Panc1 (cell line): Measurements from ENCODE around the gene FAM107B.

Source experiments
- POLR2AphosphoS5 ChIP-seq: IDR thresholded peaks from 2 replicates; pipeline ENCODE4 v1.6.1; 2012; ENCODE audit warnings: mild to moderate bottlenecking, low read depth, low read length, moderate library complexity
- SIN3A ChIP-seq: IDR thresholded peaks from 2 replicates; pipeline ENCODE4 v1.6.1; 2012; ENCODE audit warnings: low read depth, mild to moderate bottlenecking, low read length, moderate library complexity, borderline replicate concordance; ENCODE audit not compliant: insufficient read depth
- TCF7L2 ChIP-seq: IDR thresholded peaks from 2 replicates; pipeline ENCODE4 v1.6.1; 2011; ENCODE audit warnings: mild to moderate bottlenecking, low read depth, low read length, inconsistent platforms
- TF ChIP-seq, protein P1 (sequence below): fragments of 450-650 bp; IDR thresholded peaks from 2 replicates; pipeline ENCODE4 v1.5.1; 2017; ENCODE audit warnings: mild to moderate bottlenecking
- TF ChIP-seq, protein P2 (sequence below), 2 experiments: IDR thresholded peaks; 2 replicates each; pipeline ENCODE4 v1.6.1; 2011 to 2012; ENCODE audit warnings: low read depth in 2 of 2, control low read depth in 1 of 2, low read length in 1 of 2, mild to moderate bottlenecking in 1 of 2, moderate library complexity in 1 of 2; ENCODE audit not compliant: insufficient read depth in 1 of 2

DNA sequence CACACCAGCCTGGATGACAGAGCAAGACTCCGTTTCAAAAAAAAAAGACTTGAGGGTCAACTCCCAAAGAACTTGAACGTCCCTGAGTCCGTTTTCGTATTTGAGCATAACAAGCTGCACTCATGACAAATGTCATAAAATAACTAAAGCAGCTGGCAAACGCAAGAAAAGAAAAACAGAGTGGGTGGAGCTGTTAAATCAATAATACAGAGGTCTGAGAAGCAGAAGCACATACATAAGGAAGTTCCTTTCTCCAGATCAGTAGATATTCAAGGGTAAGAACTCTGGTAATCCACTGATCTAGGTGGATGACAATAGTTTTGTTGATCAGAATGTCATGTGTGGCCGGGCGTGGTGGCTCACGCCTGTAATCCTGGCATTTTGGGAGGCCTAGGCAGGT lies 150.1 kb downstream of the FAM107B start:
- TF ChIP-seq, protein P1, sequence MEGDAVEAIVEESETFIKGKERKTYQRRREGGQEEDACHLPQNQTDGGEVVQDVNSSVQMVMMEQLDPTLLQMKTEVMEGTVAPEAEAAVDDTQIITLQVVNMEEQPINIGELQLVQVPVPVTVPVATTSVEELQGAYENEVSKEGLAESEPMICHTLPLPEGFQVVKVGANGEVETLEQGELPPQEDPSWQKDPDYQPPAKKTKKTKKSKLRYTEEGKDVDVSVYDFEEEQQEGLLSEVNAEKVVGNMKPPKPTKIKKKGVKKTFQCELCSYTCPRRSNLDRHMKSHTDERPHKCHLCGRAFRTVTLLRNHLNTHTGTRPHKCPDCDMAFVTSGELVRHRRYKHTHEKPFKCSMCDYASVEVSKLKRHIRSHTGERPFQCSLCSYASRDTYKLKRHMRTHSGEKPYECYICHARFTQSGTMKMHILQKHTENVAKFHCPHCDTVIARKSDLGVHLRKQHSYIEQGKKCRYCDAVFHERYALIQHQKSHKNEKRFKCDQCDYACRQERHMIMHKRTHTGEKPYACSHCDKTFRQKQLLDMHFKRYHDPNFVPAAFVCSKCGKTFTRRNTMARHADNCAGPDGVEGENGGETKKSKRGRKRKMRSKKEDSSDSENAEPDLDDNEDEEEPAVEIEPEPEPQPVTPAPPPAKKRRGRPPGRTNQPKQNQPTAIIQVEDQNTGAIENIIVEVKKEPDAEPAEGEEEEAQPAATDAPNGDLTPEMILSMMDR: no peak
- TF ChIP-seq SIN3A (no peak), TCF7L2 (no peak), POLR2AphosphoS5 (no peak)
- TF ChIP-seq, protein P2, sequence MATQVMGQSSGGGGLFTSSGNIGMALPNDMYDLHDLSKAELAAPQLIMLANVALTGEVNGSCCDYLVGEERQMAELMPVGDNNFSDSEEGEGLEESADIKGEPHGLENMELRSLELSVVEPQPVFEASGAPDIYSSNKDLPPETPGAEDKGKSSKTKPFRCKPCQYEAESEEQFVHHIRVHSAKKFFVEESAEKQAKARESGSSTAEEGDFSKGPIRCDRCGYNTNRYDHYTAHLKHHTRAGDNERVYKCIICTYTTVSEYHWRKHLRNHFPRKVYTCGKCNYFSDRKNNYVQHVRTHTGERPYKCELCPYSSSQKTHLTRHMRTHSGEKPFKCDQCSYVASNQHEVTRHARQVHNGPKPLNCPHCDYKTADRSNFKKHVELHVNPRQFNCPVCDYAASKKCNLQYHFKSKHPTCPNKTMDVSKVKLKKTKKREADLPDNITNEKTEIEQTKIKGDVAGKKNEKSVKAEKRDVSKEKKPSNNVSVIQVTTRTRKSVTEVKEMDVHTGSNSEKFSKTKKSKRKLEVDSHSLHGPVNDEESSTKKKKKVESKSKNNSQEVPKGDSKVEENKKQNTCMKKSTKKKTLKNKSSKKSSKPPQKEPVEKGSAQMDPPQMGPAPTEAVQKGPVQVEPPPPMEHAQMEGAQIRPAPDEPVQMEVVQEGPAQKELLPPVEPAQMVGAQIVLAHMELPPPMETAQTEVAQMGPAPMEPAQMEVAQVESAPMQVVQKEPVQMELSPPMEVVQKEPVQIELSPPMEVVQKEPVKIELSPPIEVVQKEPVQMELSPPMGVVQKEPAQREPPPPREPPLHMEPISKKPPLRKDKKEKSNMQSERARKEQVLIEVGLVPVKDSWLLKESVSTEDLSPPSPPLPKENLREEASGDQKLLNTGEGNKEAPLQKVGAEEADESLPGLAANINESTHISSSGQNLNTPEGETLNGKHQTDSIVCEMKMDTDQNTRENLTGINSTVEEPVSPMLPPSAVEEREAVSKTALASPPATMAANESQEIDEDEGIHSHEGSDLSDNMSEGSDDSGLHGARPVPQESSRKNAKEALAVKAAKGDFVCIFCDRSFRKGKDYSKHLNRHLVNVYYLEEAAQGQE (IDR thresholded peaks at IDR 0.05; ENCODE audit: insufficient read depth in 1 of 2, low read depth in 2 of 2, low read length in 1 of 2): no peak
